ENCODE results near the gene EPHB6.

GRCh38 chr7:142886866-142887265, 32.0 kb downstream of the EPHB6 start:
- no peak for TF ChIP-seq CTCF (IDR thresholded peaks at IDR 0.05)
- no peak for TF ChIP-seq POLR2A (IDR thresholded peaks at IDR 0.05)
